ENCODE data around the gene SMAD1.
"Not testable (repeated sequence)": the region's sequence is repeated elsewhere in the genome, so short reads cannot be mapped to it uniquely, and the experiment has no call there.

The SMAD1 gene

DNA sequence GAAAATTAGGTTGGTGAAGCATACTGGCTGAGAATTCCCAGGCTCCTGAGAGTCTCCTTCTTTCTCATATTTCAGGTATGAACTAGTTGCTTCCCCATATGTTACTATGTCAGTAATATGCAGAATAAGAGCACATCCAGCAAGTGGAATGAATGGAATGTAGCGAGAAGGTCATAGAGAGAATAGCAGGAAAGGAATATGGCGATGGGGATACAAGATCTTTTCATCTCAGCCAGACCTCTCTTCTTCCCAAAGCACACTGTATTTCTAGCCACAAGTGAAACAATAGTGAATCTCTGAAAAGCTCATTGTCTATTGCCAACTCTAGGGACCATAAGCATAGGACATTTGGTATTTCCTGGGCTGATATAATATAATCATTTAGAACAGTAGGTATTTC is 82.9 kb downstream of the SMAD1 start:
- DNase-seq (ENCODE audit: low spot score): no peak

- no peak for DNase-seq (ENCODE audit: low spot score)
These were observed 83.7 kb downstream of the SMAD1 start for GRCh38 chr4:145565328-145565727.

DNA sequence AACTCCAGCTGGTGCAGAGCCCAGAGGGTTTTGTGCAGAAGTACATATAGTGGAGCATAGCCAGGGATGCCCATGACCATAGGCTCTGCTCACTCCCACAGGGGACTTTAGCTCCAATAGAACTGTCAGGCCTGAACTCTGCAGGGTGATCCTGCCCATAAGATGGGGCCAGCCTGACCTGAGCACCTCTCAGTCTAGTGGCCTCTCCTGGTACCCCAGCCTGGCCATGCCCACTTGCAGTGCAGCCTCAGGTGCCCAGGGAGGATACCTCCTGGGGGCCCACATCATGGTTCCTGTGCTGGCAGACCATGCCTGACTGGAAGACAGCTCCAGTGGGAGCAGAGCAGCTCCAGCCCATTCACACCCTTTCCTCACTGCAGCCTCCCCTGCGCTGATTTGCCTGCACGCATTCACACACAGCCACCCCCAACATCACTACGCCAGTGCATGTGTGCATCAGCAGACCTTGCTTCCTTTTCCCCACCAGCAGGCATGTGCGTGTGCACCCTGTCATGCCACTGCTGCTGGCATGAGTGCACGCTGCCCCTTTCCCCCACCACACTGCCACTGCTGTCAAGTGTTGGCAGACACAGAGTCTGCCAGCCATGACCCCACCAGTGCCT is 84.5 kb downstream of the SMAD1 start:
- DNase-seq (ENCODE audit: low spot score): no peak

- DNase-seq (ENCODE audit: low spot score): no peak
These were observed 85.1 kb downstream of the SMAD1 start for GRCh38 chr4:145566768-145567167.

- DNase-seq (ENCODE audit: low spot score): no peak
These were observed 85.9 kb downstream of the SMAD1 start for GRCh38 chr4:145567516-145567915.

DNA sequence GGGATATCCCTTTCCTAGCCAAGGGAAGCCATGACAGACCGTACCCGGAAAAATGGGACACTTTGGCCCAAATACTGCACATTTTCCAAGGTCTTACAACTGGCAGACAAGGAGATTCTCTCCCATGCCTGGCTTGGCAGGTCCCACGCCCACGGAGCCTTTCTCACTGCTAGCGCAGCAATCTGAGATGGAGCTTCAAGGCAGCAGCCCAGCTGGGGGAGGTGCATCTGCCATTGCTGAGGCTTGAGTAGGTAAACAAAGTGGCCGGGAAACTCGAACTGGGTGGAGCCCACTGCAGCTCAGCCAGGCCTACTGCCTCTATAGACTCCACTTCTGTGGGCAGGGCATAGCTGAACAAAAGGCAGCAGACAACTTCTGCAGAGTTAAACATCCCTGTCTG is 92.9 kb downstream of the SMAD1 start:
- DNase-seq (ENCODE audit: low spot score): not testable (repeated sequence)

DNA sequence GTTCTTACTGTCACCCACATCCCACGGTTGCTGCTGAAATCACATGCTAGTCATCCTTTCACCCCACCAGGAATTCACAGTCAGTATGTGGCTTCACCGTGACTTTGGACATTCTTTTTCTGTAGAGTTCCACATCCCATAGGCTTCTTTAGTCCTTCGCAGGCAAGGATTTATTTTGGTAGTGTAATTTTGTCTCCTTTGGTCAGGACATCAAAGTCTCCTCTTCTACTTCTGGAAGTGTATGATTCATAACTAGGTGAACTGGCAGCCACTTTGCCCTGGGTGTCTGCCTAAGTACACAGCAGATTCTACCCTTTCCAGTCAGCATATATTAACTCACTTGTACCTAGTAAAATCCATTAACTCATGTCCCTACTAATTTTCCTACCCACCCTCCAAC is 99.3 kb downstream of the SMAD1 start:
- DNase-seq (ENCODE audit: low spot score): no peak

DNA sequence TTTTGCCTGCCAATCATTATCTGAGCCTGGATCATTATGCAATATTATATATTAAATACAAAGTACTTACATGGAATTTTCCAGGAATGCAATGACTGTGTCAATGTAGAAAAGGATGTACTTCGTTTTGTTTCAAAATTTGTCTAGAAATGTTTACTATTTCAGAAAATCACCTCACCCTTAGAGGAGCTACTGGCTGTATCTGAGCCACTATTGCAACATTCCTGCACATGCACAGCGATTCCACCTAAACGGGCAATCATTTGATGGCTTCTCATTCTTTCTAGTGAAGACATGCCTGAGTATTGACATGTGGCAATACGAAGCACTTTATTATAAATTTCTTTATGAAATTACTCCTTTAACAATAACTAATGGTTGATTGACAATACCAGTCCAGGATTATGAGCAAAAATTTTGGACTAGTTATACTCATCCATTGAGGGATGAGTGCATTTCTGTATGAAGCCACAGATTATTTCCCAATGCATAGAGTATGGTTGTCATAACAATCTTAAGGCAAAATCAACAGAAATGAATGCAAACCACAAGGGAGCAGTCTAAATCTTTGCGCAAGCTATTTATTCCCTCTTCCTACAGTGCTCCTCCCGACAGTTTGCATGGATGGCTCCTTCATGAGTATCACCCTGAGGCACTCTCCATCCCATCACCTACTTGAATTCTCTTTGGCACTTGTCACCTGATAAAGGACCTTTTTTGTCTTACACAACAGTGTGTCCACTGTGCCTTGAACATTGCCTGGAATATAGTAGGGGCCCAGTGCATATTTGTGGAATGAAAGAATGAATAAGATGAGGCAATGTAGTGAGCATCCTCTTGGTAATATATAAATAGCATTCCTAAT is 101.8 kb downstream of the SMAD1 start:
- DNase-seq (ENCODE audit: low spot score): no peak

- DNase-seq (ENCODE audit: low spot score): no peak
These were observed 105.6 kb downstream of the SMAD1 start for GRCh38 chr4:145587088-145587754.

DNA sequence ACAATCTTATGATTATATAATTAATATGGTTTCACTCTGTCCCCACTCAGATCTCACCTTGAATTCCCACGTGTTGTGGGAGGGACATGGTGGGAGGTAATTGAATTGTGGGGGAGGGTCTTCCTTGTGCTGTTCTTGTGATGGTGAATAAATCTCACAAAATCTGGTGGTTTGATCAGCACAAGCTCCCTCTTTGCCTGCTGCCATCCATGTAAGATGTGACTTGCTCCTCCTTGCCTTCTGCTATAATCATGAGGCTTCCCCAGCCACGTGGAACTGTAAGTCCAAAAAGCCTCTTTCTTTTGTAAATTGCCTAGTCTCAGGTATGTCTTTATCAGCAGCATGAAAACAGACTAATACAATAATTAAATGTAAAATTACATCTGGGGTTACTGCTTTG is 107.7 kb downstream of the SMAD1 start:
- not testable (repeated sequence) for DNase-seq (ENCODE audit: low spot score)

DNA sequence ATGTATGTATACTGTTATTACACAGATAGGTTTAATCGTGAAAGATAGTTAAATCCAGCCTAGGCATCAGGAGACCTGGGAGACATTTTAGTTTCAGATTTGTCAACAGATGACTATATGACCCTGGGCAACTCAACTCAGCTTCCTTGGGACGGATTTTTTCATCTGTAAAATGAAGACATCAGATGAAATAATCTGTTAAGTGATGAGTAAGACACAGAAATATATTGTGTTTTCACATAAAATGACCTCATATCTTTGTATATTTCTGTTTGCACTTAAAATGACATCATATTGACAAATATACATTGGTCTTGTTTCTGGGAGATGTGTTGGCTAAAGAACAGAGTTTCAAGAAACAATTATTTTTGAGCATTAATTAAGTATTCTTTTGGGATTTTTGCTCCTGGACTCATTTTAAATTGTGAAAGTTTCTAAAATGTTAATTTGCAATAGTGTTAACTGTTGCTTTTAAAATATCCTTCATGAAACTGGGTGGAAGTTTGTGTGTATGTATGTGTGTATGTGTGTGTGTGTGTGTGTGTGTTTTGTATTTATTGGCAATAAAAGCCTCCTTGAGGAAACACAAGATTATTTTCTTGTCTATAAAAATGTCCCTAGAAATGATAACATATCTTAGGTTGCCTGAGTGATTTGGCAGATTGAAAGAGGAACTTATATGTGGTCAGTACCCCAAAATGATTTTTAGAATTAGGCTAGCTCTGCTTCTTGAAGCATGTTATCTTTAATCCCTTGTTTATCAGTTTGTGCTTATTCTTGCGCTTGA is 108.5 kb downstream of the SMAD1 start:
- DNase-seq (ENCODE audit: low spot score): no peak

- no peak for DNase-seq (ENCODE audit: low spot score)
These were observed 120.6 kb downstream of the SMAD1 start for GRCh38 chr4:145602129-145602760.

DNA sequence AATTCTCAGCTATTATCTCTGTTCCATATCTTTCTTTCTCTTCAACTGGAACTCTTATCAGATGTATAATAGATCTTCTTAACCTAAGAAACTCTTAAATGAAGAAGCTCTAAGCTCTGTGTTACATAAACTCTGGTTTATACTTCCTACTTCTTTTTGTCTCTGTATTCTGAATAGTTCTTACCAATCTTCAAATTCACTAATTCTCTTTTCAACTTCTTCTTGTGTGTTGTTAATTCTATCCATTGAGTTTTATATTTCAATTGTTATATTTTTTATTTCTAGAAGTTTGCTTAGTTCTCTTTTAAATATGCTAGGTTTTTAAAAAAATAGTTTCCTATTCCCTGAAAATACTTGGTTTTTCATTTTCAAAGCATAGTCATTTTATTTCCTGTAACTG is 124.3 kb downstream of the SMAD1 start:
- DNase-seq (ENCODE audit: low spot score): no peak
